Measurements from ENCODE around the gene ZNF184. TPM values are rescaled to one million over a fixed set of nuclear protein-coding genes. Genes with fewer than 3 reads are reported as not detected.
A peak's percentile ranks its signal among the peaks of the same experiment; 100 is the strongest.

Gene ZNF184
- total and polyA plus RNA-seq, 9 of the 15 experiments (the other 6 are each of a cell fraction or from before 2014, with no cell fraction given): 7.6 to 22.2 (median 12.8) TPM

- TF ChIP-seq L3MBTL2 (IDR thresholded peaks at IDR 0.05) (peak; percentile 82), THRAP3 (IDR thresholded peaks at IDR 0.05; ENCODE audit: borderline replicate concordance) (no peak), ERF (CRISPR knock-in tag; IDR thresholded peaks at IDR 0.05) (0 out of 2 replicates have a peak, but pooled peaks have one; percentile 47), RAD51 (IDR thresholded peaks at IDR 0.05; ENCODE audit: borderline replicate concordance, low read depth) (no peak), NFE2 (IDR thresholded peaks at IDR 0.05; ENCODE audit: low read depth) (no peak), SMARCA5 (IDR thresholded peaks at IDR 0.05) (no peak), CBX2 (IDR thresholded peaks at IDR 0.05; ENCODE audit: insufficient read depth, low read length, poor library complexity, severe bottlenecking) (no peak), OTX1 (CRISPR knock-in tag; IDR thresholded peaks at IDR 0.05) (peak; percentile 55; the same call in 1 of the 2 replicates), PCBP1 (IDR thresholded peaks at IDR 0.05; ENCODE audit: low read depth, low read length, poor library complexity, severe bottlenecking) (peak; percentile 90), SIN3A (IDR thresholded peaks at IDR 0.05; ENCODE audit: borderline replicate concordance in 2 of 2, control insufficient read depth in 1 of 2, low read depth in 2 of 2, low read length in 2 of 2) (peak in 1 of 2 experiments; percentile 56; a peak in 1 of 4 replicates), DDX20 (tag; IDR thresholded peaks at IDR 0.05; ENCODE audit: low read depth) (no peak), ZNF717 (CRISPR knock-in tag; IDR thresholded peaks at IDR 0.05) (no peak), ZNF347 (CRISPR knock-in tag; IDR thresholded peaks at IDR 0.05; ENCODE audit: low read depth) (no peak), HDAC3 (IDR thresholded peaks at IDR 0.05; ENCODE audit: borderline replicate concordance, partially characterized antibody) (no peak), NELFE (IDR thresholded peaks at IDR 0.05; ENCODE audit: insufficient read depth, insufficient read length) (no peak), NFIC (IDR thresholded peaks at IDR 0.05) (peak; percentile 38), ZNF134 (CRISPR knock-in tag; conservative IDR thresholded peaks at IDR 0.05) (no peak), MTA2 (IDR thresholded peaks at IDR 0.05; ENCODE audit: low read depth) (no peak), RHOXF2B (CRISPR knock-in tag; conservative IDR thresholded peaks at IDR 0.05) (no peak), ZNF644 (tag; IDR thresholded peaks at IDR 0.05; ENCODE audit: low read depth) (no peak)
- TF ChIP-seq, protein P1, sequence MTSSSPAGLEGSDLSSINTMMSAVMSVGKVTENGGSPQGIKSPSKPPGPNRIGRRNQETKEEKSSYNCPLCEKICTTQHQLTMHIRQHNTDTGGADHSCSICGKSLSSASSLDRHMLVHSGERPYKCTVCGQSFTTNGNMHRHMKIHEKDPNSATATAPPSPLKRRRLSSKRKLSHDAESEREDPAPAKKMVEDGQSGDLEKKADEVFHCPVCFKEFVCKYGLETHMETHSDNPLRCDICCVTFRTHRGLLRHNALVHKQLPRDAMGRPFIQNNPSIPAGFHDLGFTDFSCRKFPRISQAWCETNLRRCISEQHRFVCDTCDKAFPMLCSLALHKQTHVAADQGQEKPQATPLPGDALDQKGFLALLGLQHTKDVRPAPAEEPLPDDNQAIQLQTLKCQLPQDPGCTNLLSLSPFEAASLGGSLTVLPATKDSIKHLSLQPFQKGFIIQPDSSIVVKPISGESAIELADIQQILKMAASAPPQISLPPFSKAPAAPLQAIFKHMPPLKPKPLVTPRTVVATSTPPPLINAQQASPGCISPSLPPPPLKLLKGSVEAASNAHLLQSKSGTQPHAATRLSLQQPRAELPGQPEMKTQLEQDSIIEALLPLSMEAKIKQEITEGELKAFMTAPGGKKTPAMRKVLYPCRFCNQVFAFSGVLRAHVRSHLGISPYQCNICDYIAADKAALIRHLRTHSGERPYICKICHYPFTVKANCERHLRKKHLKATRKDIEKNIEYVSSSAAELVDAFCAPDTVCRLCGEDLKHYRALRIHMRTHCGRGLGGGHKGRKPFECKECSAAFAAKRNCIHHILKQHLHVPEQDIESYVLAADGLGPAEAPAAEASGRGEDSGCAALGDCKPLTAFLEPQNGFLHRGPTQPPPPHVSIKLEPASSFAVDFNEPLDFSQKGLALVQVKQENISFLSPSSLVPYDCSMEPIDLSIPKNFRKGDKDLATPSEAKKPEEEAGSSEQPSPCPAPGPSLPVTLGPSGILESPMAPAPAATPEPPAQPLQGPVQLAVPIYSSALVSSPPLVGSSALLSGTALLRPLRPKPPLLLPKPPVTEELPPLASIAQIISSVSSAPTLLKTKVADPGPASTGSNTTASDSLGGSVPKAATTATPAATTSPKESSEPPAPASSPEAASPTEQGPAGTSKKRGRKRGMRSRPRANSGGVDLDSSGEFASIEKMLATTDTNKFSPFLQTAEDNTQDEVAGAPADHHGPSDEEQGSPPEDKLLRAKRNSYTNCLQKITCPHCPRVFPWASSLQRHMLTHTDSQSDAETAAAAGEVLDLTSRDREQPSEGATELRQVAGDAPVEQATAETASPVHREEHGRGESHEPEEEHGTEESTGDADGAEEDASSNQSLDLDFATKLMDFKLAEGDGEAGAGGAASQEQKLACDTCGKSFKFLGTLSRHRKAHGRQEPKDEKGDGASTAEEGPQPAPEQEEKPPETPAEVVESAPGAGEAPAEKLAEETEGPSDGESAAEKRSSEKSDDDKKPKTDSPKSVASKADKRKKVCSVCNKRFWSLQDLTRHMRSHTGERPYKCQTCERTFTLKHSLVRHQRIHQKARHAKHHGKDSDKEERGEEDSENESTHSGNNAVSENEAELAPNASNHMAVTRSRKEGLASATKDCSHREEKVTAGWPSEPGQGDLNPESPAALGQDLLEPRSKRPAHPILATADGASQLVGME (CRISPR knock-in tag; IDR thresholded peaks at IDR 0.05): peak; percentile 94
- TF ChIP-seq, protein P2, sequence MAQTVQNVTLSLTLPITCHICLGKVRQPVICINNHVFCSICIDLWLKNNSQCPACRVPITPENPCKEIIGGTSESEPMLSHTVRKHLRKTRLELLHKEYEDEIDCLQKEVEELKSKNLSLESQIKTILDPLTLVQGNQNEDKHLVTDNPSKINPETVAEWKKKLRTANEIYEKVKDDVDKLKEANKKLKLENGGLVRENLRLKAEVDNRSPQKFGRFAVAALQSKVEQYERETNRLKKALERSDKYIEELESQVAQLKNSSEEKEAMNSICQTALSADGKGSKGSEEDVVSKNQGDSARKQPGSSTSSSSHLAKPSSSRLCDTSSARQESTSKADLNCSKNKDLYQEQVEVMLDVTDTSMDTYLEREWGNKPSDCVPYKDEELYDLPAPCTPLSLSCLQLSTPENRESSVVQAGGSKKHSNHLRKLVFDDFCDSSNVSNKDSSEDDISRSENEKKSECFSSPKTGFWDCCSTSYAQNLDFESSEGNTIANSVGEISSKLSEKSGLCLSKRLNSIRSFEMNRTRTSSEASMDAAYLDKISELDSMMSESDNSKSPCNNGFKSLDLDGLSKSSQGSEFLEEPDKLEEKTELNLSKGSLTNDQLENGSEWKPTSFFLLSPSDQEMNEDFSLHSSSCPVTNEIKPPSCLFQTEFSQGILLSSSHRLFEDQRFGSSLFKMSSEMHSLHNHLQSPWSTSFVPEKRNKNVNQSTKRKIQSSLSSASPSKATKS (CRISPR knock-in tag; IDR thresholded peaks at IDR 0.05): no peak
These were observed at the start of gene ZNF184 (continued) for GRCh38 chr6:27472617-27473400.

Measured in K562 (cell line).